HepG2 (cell line): ENCODE data around the gene ASB5. TPM values are rescaled to one million over a fixed set of nuclear protein-coding genes. Genes with fewer than 3 reads are reported as not detected.

Experiments used
- ATAC-seq: fragments of 200-7000 bp; cut with Tn5 transposase; 3 replicates; pipeline ENCODE4 v1.9.1; 2020; ENCODE audit warnings: mild to moderate bottlenecking, moderate library complexity
- BruUV-seq: library from RNA; stranded (reverse); fragments of 400-500 nt; replicated peaks from 2 replicates; lab custom pipeline; 2021; lab: Mats Ljungman, UMichigan
- CTCF ChIA-PET: fragments of 300-600 bp; formaldehyde crosslinking; extraction: SDS; loops from one replicate; lab custom pipeline; 2021; ENCODE audit warnings: low total read pairs, inconsistent platforms, low intra/inter-chr PET ratio; lab: Yijun Ruan, JAX
- POLR2A ChIA-PET: fragments of 350-600 bp; sonication (Branson Sonifier 250); formaldehyde crosslinking; loops from one replicate; lab custom pipeline; 2020; ENCODE audit warnings: antibody characterized with exemption, inconsistent platforms; lab: Yijun Ruan, JAX
- DNase-seq: peaks from one replicate; pipeline ENCODE4 v3.0.0-alpha.2; 2015; ENCODE audit warnings: low spot score
- FAIRE-seq: peaks from 3 replicates; lab custom pipeline; 2011; peaks lifted over from hg19 to GRCh38; lab: Jason Lieb, UNC
- H2AFZ ChIP-seq: one replicate; pipeline ENCODE4 v1.6.1; 2011; ENCODE audit warnings: low read length, inconsistent platforms
- H3K27ac ChIP-seq: fragments of 300-600 bp; 3 replicates; pipeline ENCODE4 v1.8.0; 2011; ENCODE audit warnings: mixed run types, mild to moderate bottlenecking, mixed read lengths, low read length, inconsistent platforms; ENCODE audit not compliant: insufficient read depth; ENCODE audit errors: extremely low read length
- H3K27me3 ChIP-seq, 2 experiments: fragments of 200-600 bp in 1 of 2; 2 replicates in 1 of 2; 3 replicates in 1 of 2; pipeline versions ENCODE4 v1.6.0 to v1.8.0; 2011; ENCODE audit warnings: low read length in 2 of 2, mild to moderate bottlenecking in 2 of 2, moderate library complexity in 2 of 2, inconsistent platforms in 1 of 2; ENCODE audit not compliant: insufficient read depth in 2 of 2, control insufficient read depth in 1 of 2
- H3K36me3 ChIP-seq, 2 experiments: fragments of 200-600 bp in 1 of 2; replicated peaks in 1 of 2; 2 replicates in 1 of 2; 3 replicates in 1 of 2; pipeline versions ENCODE4 v1.5.1 to v1.8.0; 2011; ENCODE audit warnings: low read length in 2 of 2, inconsistent platforms in 1 of 2; ENCODE audit not compliant: insufficient read depth in 2 of 2, control insufficient read depth in 1 of 2
- H3K4me1 ChIP-seq: 2 replicates; pipeline ENCODE4 v1.5.1; 2012; ENCODE audit warnings: low read length, inconsistent platforms; ENCODE audit not compliant: insufficient read depth
- H3K4me2 ChIP-seq: 2 replicates; pipeline ENCODE4 v1.6.0; 2011; ENCODE audit warnings: low read depth, low read length, inconsistent platforms
- H3K4me3 ChIP-seq, 3 experiments: fragments of 200-600 bp in 1 of 3; sonication (generic), shearing (Covaris generic) in 1 of 3; replicated peaks in 1 of 3; 2 replicates each; pipeline ENCODE4 v1.5.1; 2011 to 2016; ENCODE audit warnings: low read length in 3 of 3, inconsistent platforms in 2 of 3, low read depth in 2 of 3, mild to moderate bottlenecking in 2 of 3, control low read depth in 1 of 3, mixed read lengths in 1 of 3; ENCODE audit not compliant: insufficient read depth in 1 of 3
- H3K79me2 ChIP-seq: one replicate; pipeline ENCODE4 v1.6.1; 2011; ENCODE audit warnings: low read length, inconsistent platforms; ENCODE audit not compliant: insufficient read depth
- H3K9ac ChIP-seq: 2 replicates; pipeline ENCODE4 v1.6.0; 2011; ENCODE audit warnings: mild to moderate bottlenecking, low read depth, low read length, inconsistent platforms; ENCODE audit not compliant: insufficient read depth
- H3K9me3 ChIP-seq: 2 replicates; pipeline ENCODE4 v1.5.1; 2012; ENCODE audit warnings: mild to moderate bottlenecking, low read length
- H4K20me1 ChIP-seq: 2 replicates; pipeline ENCODE4 v1.6.0; 2011; ENCODE audit warnings: inconsistent platforms, mild to moderate bottlenecking, low read length, moderate library complexity; ENCODE audit not compliant: insufficient read depth
- KMT2A ChIP-seq: sonication (generic); formaldehyde crosslinking; IDR thresholded peaks from 2 replicates; pipeline ENCODE4 v1.4.0; 2020; ENCODE audit warnings: missing genetic modification reagents
- NCOA2 ChIP-seq: sonication (generic); formaldehyde crosslinking; IDR thresholded peaks from 2 replicates; pipeline ENCODE4 v1.8.0; 2022; ENCODE audit warnings: inconsistent platforms
- NFRKB ChIP-seq: fragments of 450-650 bp; IDR thresholded peaks from 2 replicates; pipeline ENCODE4 v1.6.1; 2017
- XBP1 ChIP-seq: sonication (generic); formaldehyde crosslinking; IDR thresholded peaks from 2 replicates; pipeline ENCODE4 v1.5.0; 2020; ENCODE audit warnings: missing genetic modification reagents
- WGBS: methylation state at CpG from one replicate; pipeline ENCODE4 v1.1.6; 2017; ENCODE audit warnings: low lambda C conversion rate; 5-methylcytosine and 5-hydroxymethylcytosine counted together
- in situ Hi-C: cut with HindIII; loops from 2 replicates; pipeline ENCODE4 v1.10.0; 2017; ENCODE audit warnings: low pct_unique_long_range_greater_than_20kb; ENCODE audit not compliant: extremely low pct_ligation_motif_present
- intact Hi-C: fragments of 100-400 bp; cut with micrococcal nuclease; formaldehyde crosslinking; loops from one replicate; pipeline ENCODE4 v1.10.0; 2022; ENCODE audit not compliant: unreplicated experiment
- polyA plus RNA-seq, 8 experiments: library from polyadenylated mRNA; depleted of rRNA in 3 of 8; stranded (reverse) in 7 of 8; unstranded in 1 of 8; fragments of >200 nt; fragmentation: Illumina TruSeq in 4 of 8; extraction: Trizol in 4 of 8; gene quantifications; 2 replicates each; pipeline versions ENCODE4 v1.2.1 to v1.2.3, GENCODE V29; 2011 to 2016; ENCODE audit warnings: low read depth in 4 of 8, missing spikeins in 1 of 8, mixed read lengths in 1 of 8; ENCODE audit not compliant: insufficient read depth in 1 of 8
- total RNA-seq, 5 experiments: library from RNA; depleted of rRNA; stranded (reverse); fragments of >200 nt; fragmentation: Illumina TruSeq; extraction: Trizol; gene quantifications; 2 replicates each; pipeline ENCODE4 v1.2.3, GENCODE V29; 2016; ENCODE audit warnings: low read depth in 1 of 5
- TF ChIP-seq, protein P1 (sequence below): sonication (generic); formaldehyde crosslinking; IDR thresholded peaks from 2 replicates; pipeline ENCODE4 v1.4.0; 2020; ENCODE audit warnings: missing genetic modification reagents
- TF ChIP-seq, protein P2 (sequence below): sonication (generic); formaldehyde crosslinking; IDR thresholded peaks from 2 replicates; pipeline ENCODE4 v1.8.0; 2022; ENCODE audit warnings: mild to moderate bottlenecking, missing genetic modification reagents, moderate library complexity
- TF ChIP-seq, protein P3 (sequence below): sonication (generic); formaldehyde crosslinking; IDR thresholded peaks from 2 replicates; pipeline ENCODE4 v1.4.0; 2020; ENCODE audit warnings: mild to moderate bottlenecking, missing genetic modification reagents
- TF ChIP-seq, protein P4 (sequence below): sonication (generic); formaldehyde crosslinking; IDR thresholded peaks from 2 replicates; pipeline ENCODE4 v1.9.0; 2022; ENCODE audit warnings: missing genetic modification reagents, mild to moderate bottlenecking, borderline replicate concordance
- TF ChIP-seq, protein P5 (sequence below): sonication (generic); formaldehyde crosslinking; IDR thresholded peaks from 2 replicates; pipeline ENCODE4 v1.8.1; 2023; ENCODE audit warnings: mild to moderate bottlenecking, missing genetic modification reagents

ASB5 gene
- total and polyA plus RNA-seq, 2 of the 13 experiments (the other 11 are each of a cell fraction or from before 2014, with no cell fraction given), result not detected

DNA sequence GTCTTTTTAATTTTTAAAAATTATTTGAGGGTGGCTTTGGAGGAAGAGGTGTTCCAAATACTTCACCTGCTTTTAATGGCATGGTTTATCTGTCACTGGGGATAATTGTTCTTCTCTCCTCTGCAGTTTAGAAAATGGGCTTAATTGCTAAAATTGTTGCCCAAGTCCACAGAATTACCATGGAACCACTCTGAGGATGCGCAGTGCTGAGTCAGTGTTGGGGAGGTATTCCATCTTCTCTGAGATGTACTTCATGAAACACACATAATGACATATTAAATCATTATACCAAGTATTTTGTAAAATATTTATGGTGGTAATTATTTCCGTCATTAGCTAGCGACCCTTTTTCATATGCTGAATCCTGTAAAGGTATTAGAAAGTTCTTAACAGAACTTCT, 8.0 kb downstream of the ASB5 start (continued):
- TF ChIP-seq XBP1 (CRISPR knock-in tag) (no peak), NCOA2 (CRISPR knock-in tag) (no peak)
- TF ChIP-seq, protein P1, sequence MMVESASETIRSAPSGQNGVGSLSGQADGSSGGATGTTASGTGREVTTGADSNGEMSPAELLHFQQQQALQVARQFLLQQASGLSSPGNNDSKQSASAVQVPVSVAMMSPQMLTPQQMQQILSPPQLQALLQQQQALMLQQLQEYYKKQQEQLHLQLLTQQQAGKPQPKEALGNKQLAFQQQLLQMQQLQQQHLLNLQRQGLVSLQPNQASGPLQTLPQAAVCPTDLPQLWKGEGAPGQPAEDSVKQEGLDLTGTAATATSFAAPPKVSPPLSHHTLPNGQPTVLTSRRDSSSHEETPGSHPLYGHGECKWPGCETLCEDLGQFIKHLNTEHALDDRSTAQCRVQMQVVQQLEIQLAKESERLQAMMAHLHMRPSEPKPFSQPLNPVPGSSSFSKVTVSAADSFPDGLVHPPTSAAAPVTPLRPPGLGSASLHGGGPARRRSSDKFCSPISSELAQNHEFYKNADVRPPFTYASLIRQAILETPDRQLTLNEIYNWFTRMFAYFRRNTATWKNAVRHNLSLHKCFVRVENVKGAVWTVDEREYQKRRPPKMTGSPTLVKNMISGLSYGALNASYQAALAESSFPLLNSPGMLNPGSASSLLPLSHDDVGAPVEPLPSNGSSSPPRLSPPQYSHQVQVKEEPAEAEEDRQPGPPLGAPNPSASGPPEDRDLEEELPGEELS (CRISPR knock-in tag), result no peak
- TF ChIP-seq, all 625 proteins: peak for 0

DNA sequence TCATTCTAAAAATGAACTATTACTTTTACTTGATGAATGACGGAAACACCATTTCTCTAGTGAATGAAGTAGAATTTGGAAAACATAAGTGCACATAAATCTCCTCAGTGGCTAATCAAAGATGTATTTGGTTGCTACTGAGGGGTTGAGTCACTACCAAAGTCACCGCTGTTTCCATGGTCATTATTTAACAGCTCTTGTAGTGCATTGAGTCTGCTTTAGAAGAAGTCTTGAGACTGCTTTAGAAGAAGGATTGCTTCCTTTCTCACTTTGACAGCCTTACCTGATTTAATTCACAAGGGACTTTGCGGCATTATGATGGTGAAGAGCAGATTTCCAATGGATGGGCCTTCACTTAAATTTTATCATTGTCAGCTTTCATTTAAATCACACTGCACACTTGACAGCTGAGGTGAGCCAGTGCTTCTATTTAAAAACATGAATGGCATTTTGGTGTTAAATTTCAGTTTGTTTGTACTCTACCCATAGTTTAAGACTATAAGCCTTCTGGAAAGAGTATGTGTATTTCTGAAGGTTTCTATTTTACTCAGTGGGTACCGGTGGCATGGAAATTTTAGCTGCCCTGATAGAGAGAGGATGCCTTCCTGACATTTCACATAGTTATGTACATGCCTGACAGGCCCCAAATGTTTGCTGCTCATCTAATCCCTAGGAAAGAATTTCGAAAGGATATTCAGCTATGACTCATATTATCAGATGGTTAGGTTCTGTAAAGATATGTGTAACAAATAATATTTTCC, 9.5 kb downstream of the ASB5 start:
- Histone ChIP-seq H3K4me1 (no peaks in the 10 kb centered on the region), H3K27me3 (no peaks in the 10 kb centered on the region), H3K9me3 (no peaks in the 10 kb centered on the region), H3K27ac (no peak overlapping the region), H3K4me3 (no peak overlapping the region), H4K20me1 (no peaks in the 10 kb centered on the region), H3K79me2 (no peaks in the 10 kb centered on the region), H3K36me3 (no peaks in the 10 kb centered on the region), H3K9ac (no peak overlapping the region), H3K4me2 (no peak overlapping the region), H2AFZ (no peak overlapping the region)
- BruUV-seq, result no TSS peak
- DNase-seq, result no peak
- no peak for FAIRE-seq
- ChIA-PET CTCF (no interaction called here), POLR2A (no interaction called here)
- in situ Hi-C loops, result no loop called here
- WGBS, result 19% methylated on average over 5 of the region's 5 CpGs
- intact Hi-C loops, result no loop called here
- ATAC-seq, result no peak
- no peak for TF ChIP-seq KMT2A (CRISPR knock-in tag)
- no peak for TF ChIP-seq NFRKB
- TF ChIP-seq, protein P2, sequence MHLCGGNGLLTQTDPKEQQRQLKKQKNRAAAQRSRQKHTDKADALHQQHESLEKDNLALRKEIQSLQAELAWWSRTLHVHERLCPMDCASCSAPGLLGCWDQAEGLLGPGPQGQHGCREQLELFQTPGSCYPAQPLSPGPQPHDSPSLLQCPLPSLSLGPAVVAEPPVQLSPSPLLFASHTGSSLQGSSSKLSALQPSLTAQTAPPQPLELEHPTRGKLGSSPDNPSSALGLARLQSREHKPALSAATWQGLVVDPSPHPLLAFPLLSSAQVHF (CRISPR knock-in tag), result no peak
- TF ChIP-seq, protein P3, sequence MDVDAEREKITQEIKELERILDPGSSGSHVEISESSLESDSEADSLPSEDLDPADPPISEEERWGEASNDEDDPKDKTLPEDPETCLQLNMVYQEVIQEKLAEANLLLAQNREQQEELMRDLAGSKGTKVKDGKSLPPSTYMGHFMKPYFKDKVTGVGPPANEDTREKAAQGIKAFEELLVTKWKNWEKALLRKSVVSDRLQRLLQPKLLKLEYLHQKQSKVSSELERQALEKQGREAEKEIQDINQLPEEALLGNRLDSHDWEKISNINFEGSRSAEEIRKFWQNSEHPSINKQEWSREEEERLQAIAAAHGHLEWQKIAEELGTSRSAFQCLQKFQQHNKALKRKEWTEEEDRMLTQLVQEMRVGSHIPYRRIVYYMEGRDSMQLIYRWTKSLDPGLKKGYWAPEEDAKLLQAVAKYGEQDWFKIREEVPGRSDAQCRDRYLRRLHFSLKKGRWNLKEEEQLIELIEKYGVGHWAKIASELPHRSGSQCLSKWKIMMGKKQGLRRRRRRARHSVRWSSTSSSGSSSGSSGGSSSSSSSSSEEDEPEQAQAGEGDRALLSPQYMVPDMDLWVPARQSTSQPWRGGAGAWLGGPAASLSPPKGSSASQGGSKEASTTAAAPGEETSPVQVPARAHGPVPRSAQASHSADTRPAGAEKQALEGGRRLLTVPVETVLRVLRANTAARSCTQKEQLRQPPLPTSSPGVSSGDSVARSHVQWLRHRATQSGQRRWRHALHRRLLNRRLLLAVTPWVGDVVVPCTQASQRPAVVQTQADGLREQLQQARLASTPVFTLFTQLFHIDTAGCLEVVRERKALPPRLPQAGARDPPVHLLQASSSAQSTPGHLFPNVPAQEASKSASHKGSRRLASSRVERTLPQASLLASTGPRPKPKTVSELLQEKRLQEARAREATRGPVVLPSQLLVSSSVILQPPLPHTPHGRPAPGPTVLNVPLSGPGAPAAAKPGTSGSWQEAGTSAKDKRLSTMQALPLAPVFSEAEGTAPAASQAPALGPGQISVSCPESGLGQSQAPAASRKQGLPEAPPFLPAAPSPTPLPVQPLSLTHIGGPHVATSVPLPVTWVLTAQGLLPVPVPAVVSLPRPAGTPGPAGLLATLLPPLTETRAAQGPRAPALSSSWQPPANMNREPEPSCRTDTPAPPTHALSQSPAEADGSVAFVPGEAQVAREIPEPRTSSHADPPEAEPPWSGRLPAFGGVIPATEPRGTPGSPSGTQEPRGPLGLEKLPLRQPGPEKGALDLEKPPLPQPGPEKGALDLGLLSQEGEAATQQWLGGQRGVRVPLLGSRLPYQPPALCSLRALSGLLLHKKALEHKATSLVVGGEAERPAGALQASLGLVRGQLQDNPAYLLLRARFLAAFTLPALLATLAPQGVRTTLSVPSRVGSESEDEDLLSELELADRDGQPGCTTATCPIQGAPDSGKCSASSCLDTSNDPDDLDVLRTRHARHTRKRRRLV (CRISPR knock-in tag), result no peak
- TF ChIP-seq, protein P4, sequence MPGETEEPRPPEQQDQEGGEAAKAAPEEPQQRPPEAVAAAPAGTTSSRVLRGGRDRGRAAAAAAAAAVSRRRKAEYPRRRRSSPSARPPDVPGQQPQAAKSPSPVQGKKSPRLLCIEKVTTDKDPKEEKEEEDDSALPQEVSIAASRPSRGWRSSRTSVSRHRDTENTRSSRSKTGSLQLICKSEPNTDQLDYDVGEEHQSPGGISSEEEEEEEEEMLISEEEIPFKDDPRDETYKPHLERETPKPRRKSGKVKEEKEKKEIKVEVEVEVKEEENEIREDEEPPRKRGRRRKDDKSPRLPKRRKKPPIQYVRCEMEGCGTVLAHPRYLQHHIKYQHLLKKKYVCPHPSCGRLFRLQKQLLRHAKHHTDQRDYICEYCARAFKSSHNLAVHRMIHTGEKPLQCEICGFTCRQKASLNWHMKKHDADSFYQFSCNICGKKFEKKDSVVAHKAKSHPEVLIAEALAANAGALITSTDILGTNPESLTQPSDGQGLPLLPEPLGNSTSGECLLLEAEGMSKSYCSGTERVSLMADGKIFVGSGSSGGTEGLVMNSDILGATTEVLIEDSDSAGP (CRISPR knock-in tag), result no peak
- TF ChIP-seq, protein P5, sequence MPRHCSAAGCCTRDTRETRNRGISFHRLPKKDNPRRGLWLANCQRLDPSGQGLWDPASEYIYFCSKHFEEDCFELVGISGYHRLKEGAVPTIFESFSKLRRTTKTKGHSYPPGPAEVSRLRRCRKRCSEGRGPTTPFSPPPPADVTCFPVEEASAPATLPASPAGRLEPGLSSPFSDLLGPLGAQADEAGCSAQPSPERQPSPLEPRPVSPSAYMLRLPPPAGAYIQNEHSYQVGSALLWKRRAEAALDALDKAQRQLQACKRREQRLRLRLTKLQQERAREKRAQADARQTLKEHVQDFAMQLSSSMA (CRISPR knock-in tag), result no peak
- TF ChIP-seq, protein P1 (CRISPR knock-in tag), result no peak
